Measurements from ENCODE around the gene NACA2. TPM values are rescaled to one million over a fixed set of nuclear protein-coding genes. Genes with fewer than 3 reads are reported as not detected.

Gene NACA2
- total and polyA plus RNA-seq, 2 of the 13 experiments (the other 11 are each of a cell fraction or from before 2014, with no cell fraction given), result 0.21 TPM; not detected in 1

DNA sequence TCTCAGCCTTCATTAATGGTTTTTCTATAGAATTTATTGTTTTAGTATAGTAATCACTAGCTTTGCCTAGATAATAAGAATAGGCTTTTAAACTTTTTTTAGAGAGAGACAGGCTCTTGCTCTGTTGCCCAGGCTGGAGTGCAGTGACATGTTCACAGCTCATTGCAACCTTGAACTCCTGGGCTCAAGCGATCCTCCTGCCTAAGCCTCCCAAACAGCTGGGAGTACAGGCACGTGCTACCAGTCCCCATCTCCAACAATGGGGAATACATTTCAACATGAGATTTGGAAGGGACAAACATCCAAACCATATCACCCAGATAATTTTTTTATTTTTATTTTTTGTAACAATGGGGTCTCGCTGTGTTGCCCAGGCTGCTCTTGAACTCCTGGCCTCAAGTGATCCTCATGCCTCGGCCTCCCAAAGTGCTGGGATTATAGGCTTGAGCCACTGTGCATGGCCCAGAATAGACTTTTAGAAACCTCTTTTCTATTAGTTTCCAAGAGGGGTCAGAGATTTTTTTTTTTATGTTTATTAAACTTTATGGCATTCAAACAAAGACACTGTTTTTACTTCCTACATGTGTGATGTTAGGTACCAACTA, 7.3 kb downstream of the NACA2 start (continued):
- TF ChIP-seq PITX1 (CRISPR knock-in tag; IDR thresholded peaks at IDR 0.05) (peak; percentile 25; the same call in 1 of the 2 replicates), ZFP36L1 (CRISPR knock-in tag; IDR thresholded peaks at IDR 0.05) (no peak), KDM1A (CRISPR knock-in tag; IDR thresholded peaks at IDR 0.05) (0 out of 2 replicates have a peak, but pooled peaks have one; percentile 49), AKAP8 (CRISPR knock-in tag; IDR thresholded peaks at IDR 0.05) (no peak), NFKBIZ (CRISPR knock-in tag; IDR thresholded peaks at IDR 0.05) (no peak), ZNF563 (CRISPR knock-in tag; IDR thresholded peaks at IDR 0.05) (no peak), NFYC (CRISPR knock-in tag; IDR thresholded peaks at IDR 0.05) (no peak), ZNF441 (CRISPR knock-in tag; IDR thresholded peaks at IDR 0.05; ENCODE audit: borderline replicate concordance) (no peak), ZNF17 (CRISPR knock-in tag; IDR thresholded peaks at IDR 0.05) (no peak), RBM22 (optimal IDR thresholded peaks at IDR 0.05; ENCODE audit: low read length) (no peak), SPEN (CRISPR knock-in tag; IDR thresholded peaks at IDR 0.05; ENCODE audit: low read depth) (no peak), SP5 (CRISPR knock-in tag; IDR thresholded peaks at IDR 0.05; ENCODE audit: borderline replicate concordance, low read depth) (no peak), PRPF4 (IDR thresholded peaks at IDR 0.05; ENCODE audit: low read depth, low read length, poor library complexity, severe bottlenecking) (no peak), NR2F6 (IDR thresholded peaks at IDR 0.05) (0 out of 2 replicates have a peak, but pooled peaks have one; percentile 12), NR2F6 (CRISPR knock-in tag; IDR thresholded peaks at IDR 0.05) (peak; percentile 41; the same call in 1 of the 2 replicates), JUNB (CRISPR knock-in tag; IDR thresholded peaks at IDR 0.05; ENCODE audit: borderline replicate concordance) (no peak), ZNF589 (CRISPR knock-in tag; conservative IDR thresholded peaks at IDR 0.05) (no peak), ZNF605 (CRISPR knock-in tag; IDR thresholded peaks at IDR 0.05) (no peak), PAWR (CRISPR knock-in tag; IDR thresholded peaks at IDR 0.05; ENCODE audit: borderline replicate concordance) (no peak), BHLHE40 (IDR thresholded peaks at IDR 0.05; ENCODE audit: low read length) (peak; percentile 81), ZNF230 (CRISPR knock-in tag; IDR thresholded peaks at IDR 0.05) (no peak)
- TF ChIP-seq, protein P1, sequence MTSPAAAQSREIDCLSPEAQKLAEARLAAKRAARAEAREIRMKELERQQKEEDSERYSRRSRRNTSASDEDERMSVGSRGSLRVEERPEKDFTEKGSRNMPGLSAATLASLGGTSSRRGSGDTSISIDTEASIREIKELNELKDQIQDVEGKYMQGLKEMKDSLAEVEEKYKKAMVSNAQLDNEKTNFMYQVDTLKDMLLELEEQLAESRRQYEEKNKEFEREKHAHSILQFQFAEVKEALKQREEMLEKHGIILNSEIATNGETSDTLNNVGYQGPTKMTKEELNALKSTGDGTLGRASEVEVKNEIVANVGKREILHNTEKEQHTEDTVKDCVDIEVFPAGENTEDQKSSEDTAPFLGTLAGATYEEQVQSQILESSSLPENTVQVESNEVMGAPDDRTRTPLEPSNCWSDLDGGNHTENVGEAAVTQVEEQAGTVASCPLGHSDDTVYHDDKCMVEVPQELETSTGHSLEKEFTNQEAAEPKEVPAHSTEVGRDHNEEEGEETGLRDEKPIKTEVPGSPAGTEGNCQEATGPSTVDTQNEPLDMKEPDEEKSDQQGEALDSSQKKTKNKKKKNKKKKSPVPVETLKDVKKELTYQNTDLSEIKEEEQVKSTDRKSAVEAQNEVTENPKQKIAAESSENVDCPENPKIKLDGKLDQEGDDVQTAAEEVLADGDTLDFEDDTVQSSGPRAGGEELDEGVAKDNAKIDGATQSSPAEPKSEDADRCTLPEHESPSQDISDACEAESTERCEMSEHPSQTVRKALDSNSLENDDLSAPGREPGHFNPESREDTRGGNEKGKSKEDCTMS (CRISPR knock-in tag; conservative IDR thresholded peaks at IDR 0.05), result no peak
- TF ChIP-seq, protein P2, sequence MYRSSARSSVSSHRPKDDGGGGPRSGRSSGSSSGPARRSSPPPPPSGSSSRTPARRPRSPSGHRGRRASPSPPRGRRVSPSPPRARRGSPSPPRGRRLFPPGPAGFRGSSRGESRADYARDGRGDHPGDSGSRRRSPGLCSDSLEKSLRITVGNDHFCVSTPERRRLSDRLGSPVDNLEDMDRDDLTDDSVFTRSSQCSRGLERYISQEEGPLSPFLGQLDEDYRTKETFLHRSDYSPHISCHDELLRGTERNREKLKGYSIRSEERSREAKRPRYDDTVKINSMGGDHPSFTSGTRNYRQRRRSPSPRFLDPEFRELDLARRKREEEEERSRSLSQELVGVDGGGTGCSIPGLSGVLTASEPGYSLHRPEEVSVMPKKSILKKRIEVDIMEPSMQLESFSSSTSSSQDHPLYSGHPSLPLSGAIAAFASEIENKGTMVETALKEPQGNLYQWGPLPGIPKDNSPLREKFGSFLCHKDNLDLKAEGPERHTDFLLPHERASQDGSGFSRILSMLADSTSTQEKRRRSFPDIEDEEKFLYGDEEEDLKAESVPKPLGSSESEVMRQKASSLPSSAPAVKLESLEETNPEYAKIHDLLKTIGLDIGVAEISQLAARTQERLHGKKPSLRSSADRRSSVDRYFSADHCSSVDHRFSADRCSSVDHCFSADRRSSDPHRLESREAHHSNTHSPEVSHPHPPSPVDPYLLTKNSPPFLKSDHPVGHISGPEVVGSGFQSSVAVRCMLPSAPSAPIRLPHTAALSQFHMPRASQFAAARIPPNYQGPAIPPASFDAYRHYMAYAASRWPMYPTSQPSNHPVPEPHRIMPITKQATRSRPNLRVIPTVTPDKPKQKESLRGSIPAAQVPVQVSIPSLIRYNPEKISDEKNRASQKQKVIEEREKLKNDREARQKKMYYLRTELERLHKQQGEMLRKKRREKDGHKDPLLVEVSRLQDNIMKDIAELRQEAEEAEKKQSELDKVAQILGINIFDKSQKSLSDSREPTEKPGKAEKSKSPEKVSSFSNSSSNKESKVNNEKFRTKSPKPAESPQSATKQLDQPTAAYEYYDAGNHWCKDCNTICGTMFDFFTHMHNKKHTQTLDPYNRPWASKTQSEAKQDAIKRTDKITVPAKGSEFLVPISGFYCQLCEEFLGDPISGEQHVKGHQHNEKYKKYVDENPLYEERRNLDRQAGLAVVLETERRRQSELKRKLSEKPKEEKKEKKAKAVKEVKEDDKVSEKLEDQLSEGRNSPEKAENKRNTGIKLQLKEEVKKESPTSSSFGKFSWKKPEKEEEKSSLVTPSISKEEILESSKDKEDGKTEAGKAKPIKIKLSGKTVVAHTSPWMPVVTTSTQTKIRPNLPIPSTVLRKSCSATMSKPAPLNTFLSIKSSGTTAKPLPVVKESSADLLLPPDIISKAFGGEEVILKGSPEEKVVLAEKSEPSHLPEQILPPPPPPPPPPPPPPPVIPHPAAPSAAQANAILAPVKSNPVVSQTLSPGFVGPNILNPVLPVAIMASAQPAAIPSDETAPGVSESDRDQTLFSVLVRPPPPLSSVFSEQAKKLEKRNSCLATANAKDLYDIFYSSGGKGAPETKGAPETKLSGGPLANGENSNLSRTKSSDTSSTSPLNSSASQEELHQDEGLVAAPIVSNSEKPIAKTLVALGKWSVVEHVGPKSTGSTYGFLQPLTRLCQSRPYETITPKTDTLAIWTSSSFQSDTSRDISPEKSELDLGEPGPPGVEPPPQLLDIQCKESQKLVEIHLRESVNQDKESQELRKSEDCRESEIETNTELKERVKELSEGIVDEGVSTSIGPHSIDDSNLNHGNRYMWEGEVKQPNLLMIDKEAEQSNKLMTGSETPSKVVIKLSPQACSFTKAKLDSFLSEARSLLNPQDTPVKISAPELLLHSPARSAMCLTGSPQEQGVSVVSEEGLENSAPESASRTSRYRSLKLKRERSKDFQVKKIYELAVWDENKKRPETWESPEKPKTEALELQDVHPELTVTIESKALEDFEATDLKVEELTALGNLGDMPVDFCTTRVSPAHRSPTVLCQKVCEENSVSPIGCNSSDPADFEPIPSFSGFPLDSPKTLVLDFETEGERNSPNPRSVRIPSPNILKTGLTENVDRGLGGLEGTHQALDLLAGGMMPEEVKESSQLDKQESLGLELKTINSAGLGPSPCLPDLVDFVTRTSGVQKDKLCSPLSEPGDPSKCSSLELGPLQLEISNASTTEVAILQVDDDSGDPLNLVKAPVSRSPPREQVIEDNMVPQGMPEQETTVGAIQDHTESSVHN (CRISPR knock-in tag; IDR thresholded peaks at IDR 0.05), result no peak

Data from HepG2 (cell line).